Stimulated activated CD4-positive, alpha-beta T cell treated with anti-CD3 and anti-CD28 coated beads, Interleukin-4, amount 100 ng/mL, for 24 hours (primary cell): ENCODE results near the gene KRTAP10-10.
"Not testable (repeated sequence)": the region's sequence is repeated elsewhere in the genome, so short reads cannot be mapped to it uniquely, and the experiment has no call there.

ENCODE experiments used
- DNase-seq: peaks from one replicate; pipeline ENCODE4 v3.0.0-alpha.2; 2020

KRTAP10-10 gene

DNA sequence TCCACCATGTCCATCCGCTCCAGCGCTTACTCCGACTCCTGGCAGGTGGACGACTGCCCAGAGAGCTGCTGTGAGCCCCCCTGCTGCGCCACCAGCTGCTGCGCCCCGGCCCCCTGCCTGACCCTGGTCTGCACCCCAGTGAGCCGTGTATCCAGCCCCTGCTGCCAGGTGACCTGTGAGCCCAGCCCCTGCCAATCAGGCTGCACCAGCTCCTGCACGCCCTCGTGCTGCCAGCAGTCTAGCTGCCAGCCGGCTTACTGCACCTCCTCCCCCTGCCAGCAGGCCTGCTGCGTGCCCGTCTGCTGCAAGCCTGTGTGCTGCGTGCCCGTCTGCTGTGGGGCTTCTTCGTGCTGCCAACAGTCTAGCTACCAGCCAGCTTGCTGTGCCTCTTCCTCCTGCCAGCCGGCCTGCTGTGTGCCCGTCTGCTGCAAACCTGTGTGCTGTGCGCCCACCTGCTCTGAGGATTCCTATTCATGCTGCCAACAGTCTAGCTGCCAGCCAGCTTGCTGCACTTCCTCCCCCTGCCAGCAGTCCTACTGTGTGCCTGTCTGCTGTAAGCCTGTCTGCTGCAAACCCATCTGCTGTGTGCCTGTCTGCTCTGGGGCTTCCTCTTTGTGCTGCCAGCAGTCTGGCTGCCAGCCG lies 9.9 kb upstream of the KRTAP10-10 start:
- DNase-seq = not testable (repeated sequence)

DNA sequence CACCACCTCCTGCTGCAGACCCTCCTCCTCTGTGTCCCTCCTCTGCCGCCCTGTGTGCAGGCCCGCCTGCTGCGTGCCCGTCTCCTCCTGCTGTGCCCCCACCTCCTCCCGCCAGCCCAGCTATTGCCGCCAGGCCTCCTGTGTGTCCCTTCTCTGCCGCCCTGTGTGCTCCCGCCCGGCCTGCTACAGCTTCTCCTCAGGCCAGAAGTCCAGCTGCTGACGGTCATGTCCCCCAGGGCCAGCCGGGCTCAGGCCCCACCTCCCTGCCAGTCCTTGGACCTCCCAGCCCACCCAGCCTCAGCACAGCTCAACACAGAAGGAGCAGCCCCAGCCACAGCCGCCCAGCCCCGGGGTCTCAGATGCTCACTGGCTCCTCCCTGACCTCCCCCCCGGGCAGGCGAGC lies 9.3 kb upstream of the KRTAP10-10 start:
- not testable (repeated sequence) for DNase-seq

DNA sequence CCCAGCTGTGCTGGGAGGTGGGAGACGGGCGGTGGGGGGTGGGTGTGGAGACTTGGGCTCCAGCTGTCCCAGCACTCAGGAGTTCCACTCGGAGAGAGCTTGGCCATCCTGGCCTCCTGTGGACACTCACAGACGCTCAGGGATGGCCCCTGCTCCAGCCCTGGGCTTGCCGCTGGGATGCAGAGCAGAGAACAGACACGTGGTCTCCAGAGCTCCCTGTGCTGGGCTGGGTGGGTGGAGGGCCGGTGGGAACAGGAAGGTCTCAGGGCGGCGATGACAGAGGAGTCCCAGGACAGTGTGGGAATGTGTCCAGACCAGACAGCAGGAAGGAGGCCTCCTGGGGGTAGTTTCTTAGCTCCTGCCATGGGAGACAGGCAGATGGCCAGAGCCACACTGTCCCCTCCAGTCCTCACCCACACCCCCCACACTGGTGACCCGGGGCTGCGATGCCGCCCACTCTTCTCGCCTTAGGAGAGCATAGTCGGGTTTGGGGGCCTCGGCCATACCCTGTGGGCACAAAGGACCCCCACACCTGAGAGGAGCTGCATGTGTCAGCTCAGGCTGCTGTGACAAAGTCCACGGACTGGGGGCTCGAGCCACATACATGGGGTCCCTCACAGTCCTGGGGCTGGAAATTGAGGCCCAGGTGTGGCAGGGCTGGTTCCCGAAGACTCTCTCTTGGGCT lies 8.3 kb upstream of the KRTAP10-10 start:
- DNase-seq = no peak

DNA sequence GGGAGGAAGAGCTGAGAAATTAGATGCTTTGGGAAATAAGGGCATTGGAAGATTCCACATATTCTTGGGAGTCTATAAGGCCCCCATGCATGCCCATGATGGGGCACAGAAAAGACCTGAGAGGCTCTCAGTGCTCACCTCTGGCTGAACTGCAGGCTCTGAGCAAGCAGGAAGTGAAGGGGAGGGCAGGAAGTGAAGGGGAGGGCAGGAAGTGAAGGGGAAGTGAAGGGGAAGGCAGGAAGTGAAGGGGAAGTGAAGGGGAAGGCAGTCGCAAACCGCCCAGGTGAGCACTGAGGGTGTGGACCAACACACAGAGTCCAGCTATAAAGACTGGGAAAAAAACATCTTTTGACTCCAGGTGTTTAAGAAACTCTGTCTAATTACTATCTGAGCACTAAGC lies 6.7 kb upstream of the KRTAP10-10 start:
- DNase-seq = no peak

DNA sequence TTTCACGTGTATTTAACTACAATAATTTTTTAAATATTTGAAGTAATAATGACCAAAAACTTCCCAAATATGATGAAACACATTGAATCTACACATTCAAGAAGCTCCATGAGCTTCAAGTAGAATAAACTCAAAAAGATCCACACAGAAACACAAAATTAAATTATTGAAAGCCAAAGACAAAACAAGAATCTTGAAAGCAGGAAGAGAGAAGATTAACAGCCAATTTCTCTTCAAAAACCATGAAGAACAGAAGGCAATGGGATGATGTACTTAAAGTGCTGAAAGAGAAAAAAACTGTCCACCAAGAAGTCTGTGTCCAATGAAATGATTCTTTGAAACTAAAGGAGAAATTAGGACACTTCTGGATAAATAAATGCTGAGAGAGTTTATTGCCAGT lies 5.1 kb upstream of the KRTAP10-10 start:
- no peak for DNase-seq

DNA sequence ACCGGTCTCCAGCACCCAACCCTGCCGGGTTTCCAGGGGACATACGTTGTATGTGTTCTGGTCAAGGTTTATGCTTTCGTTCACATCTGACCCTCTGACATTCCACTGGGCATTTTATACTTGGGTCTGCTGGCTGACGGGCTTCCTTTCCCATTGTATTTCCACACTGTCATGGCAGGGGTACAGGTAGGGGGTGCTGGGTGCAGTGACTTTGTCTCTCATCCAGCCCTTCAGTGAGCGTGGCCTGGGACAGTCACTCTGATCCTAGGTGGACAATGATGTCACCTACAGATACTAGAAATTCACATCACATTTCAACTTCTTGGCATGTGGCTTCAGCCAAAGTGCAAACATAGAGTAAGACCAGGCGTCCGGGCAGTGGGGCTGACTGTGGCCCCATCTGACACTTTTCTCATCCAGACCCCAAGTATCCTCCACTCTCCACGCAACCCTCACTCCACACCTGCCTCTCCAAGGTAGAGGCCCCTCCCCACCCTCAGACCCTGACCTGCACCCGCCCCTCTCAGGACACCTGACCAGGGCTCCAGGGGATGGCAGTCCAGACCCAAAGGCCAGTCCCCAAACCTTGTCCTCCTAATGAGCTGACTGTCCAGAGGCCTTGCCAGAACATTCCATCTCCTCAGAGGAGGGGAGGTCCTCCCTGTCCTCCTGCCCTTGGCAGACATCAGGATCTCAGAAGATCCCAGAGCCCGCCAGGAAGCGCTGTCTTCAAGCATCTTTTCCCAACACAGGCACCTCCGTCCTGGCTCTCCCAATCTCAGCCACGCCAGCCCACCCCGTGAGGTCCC lies 743 bp upstream of the KRTAP10-10 start:
- DNase-seq = no peak

DNA sequence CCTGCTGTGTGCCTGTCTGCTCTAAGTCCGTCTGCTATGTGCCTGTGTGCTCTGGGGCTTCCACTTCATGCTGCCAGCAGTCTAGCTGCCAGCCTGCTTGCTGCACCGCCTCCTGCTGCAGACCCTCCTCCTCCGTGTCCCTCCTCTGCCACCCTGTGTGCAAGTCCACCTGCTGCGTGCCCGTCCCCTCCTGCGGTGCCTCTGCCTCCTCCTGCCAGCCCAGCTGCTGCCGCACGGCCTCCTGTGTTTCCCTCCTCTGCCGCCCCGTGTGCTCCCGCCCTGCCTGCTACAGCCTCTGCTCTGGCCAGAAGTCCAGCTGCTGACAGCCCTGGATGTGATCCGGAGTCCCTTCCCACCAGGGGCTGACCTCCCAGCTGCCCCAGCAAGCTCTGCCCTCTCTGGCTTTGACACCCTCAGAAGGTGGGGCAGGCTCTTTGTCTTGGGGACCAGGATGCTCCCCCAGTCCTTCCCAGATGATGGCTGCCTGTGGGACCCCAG lies 744 bp downstream of the KRTAP10-10 start:
- not testable (repeated sequence) for DNase-seq

DNA sequence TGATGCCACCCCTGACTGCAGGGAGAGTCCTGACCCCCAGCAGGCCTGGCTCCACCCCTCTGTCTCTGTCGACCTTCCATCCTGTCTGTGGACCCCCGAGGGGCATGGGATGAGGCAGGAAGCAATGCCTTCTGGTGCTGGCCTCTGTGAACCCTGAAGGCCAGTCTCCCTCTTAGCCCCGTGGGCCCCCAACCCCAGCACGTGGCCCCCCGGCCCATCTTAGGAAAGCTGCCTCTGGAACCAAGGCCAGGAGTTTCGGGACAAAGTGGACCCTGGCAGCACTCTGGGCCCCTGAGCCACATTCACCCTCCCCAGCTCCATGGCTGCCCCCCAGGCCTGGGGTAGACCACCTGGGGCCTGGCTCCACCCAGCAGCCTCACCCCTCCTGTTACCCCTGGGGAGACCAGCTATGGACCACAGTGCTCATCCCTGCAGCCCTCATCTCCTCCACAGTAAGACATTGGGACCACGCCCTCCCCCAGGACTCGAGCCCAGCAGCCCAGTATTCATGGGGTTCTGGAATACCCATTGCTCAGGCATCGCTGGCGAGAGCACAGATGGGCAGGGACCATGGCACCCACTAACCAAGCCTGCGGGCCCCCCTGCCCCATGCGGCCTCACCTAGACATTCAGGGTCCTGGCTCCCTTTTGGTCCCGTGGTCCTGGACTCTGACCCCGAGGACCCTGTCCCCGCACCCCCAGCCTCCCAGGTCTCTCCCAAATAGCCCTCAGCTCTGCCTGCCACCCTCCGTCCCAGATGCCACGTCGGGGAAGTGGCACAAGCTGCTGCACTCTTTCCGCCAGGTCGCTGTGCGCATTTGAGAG lies 1.6 kb downstream of the KRTAP10-10 start:
- DNase-seq = not testable (repeated sequence)

DNA sequence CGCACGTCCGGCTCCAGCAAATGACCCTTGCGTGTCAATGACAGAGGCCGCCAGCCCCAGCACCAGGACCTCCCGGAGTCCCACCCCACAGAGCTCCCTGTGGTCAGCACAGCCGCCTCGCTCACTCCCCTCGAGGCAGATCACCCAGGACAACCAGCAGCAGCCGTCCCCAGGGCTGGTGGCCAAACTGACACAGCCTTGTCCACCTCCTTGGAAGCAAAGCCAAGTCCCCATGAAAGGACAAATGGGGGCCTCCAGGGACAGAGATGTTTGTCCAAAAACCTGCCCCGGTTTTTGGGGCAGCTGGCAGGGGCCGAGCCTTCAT lies 2.1 kb downstream of the KRTAP10-10 start:
- DNase-seq = no peak

DNA sequence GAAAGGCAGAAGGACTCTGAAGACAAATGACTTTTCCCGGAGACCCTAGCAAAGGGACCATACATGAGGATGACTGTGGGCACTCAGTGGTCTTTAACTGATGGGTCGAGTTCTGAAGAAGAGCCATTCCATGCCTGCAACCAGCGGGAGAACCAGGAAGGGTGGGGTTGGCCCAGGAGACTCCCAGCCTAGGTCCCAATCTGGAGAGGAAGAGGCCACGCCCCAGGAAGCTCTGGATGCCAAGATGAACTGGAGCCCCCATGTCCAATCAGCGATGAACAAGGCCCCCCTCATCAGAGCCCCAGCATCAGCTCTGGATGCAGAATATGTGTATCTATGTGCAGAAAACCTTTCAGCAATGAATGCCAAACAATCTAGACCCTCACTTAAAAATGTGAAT lies 3.6 kb downstream of the KRTAP10-10 start:
- no peak for DNase-seq

DNA sequence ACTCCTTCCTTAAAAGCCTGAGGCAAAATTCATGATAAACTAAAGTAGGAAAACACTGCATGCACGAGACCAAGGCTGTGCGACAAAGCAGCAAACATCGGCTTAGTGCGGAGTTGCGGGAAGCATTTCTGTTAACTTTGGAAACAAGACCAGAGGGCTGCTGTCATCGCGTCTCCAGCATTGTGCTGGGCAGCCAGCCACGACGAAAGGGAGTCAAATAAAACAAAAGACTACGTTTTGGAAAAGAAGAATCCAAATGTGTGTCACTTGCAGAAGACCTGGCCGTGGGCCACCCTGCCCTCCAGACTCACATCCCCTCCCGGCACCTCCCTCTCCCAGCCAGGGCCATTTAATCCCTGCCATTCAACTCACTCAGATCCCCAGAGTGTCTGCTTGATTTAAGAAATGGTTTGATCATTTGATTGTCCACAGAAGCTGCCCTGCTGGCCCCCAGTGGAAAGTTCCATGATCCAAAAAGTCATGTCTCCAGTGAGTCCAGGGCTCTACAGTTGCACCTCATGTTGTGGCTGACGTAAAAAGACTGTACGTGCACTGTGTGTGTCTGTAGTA lies 6.7 kb downstream of the KRTAP10-10 start:
- DNase-seq = no peak

DNA sequence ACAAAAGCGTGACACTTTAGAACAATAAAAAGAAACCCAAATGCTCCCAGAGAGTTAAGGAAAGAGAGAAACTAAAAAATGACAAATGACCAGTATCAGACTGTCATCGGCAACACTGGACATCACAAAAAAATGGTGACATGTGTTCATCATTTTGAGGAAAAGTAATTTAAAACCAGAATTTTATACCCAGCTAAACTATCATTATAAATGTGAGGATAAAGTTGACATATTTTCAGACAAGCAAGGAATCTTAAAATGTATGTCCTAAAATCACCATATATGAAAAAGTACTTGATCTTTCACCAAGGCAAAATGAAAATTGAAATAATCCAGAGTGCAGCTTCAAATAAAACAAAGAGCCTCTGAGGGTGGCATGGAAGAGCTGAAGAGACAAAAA lies 7.7 kb downstream of the KRTAP10-10 start:
- no peak for DNase-seq

DNA sequence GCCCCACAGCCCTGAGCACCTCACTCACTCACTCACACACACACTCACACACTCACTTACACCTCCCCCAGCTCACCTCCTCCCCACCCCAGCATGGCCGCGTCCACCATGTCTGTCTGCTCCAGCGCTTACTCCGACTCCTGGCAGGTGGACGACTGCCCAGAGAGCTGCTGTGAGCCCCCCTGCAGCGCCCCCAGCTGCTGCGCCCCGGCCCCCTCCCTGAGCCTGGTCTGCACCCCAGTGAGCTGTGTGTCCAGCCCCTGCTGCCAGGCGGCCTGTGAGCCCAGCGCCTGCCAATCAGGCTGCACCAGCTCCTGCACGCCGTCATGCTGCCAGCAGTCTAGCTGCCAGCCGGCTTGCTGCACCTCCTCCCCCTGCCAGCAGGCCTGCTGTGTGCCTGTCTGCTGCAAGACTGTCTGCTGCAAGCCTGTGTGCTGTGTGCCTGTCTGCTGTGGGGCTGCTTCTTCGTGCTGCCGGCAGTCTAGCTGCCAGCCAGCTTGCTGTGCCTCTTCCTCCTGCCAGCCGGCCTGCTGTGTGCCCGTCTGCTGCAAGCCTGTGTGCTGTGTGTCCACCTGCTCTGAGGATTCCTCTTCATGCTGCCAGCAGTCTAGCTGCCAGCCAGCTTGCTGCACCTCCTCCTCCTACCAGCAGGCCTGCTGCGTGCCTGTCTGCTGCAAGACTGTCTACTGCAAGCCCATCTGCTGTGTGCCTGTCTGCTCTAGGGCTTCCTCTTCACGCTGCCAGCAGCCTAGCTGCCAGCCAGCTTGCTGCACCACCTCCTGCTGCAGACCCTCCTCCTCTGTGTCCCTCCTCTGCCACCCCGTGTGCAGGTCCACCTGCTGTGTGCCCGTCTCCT lies 9.4 kb downstream of the KRTAP10-10 start, which contains the start of gene KRTAP10-11:
KRTAP10-11 (plus strand) TSS at position 49 of the 856 bp plus-strand sequence; CDS start at position 94, 45 bp downstream.
- DNase-seq = not testable (repeated sequence)

DNA sequence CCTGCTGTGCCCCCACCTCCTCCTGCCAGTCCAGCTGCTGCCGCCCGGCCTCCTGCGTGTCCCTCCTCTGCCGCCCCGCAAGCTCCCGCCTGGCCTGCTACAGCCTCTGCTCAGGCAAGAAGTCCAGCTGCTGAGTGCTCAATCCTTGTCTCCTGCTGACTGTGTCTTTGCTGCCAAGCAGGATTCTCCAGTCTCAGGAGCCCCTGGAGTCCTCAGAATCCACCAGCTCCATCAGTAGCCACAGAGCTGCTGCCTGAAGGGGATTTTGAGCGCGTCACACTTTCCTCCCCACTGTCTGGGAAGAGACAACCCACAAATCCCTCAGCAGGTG lies 10.0 kb downstream of the KRTAP10-10 start:
- DNase-seq = no peak

DNA sequence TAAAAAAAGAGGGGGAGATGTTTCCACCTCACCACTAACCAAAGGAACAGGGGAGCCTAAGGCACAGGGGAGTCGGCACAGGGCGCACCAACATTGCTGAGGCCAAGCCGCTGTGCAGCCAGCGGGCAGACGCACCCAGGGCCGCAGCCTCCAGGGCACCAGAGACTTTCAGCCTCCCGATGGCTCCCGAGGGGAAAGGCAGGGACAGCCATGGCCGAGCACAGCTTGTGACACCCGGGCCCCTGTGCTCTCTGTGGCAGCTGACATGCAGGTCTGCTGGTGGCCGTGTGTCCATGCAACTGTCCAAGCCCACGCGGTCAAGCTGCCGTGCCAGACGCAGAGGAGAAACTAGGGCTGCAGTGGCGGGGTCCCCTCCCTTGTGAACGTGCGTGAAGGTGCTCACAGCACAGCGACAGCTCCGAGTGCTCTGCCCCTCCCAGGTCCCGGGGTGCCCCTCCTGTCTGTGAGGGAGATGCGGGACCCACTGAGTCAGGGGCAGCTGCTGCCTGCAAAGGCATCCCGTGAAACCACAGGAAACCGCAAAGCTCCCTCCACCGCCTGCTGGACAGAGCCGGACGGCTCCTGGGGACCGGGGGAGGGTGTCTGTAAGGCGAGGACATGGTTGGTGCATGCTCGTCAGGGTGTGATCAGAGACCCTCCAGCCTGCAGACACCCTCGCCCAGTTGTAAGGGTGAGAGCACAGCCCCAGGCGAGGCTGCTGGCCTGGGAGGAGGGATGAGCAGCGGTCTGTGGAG lies 11.6 kb downstream of the KRTAP10-10 start:
- no peak for DNase-seq

DNA sequence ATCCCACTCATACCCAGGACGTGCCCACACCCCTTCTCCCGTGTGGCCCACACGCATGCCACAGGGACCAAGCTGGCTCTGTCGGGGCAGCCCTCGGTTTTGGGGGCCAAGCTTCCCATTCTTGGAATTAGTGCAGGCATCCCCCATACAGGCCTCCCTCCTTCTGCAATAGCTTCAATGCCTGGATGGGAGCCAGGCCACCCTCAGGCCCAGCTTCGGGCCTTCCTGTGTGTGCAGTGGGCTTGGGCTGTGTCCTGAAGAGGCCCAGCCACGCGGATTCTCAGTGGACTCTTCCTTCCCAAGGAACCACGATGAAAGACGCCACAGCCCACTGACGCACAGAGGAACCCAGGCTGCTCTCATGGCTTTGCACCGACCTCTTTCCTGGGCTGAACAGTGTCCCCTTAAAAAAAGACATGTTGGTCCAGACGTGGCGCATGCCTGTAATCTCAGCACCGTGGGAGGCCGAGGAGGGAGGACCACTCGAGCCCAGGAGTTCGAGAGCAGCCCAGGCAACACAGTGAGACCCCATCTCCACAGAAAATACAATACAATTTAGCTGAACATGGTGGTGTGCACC lies 12.5 kb downstream of the KRTAP10-10 start:
- no peak for DNase-seq

DNA sequence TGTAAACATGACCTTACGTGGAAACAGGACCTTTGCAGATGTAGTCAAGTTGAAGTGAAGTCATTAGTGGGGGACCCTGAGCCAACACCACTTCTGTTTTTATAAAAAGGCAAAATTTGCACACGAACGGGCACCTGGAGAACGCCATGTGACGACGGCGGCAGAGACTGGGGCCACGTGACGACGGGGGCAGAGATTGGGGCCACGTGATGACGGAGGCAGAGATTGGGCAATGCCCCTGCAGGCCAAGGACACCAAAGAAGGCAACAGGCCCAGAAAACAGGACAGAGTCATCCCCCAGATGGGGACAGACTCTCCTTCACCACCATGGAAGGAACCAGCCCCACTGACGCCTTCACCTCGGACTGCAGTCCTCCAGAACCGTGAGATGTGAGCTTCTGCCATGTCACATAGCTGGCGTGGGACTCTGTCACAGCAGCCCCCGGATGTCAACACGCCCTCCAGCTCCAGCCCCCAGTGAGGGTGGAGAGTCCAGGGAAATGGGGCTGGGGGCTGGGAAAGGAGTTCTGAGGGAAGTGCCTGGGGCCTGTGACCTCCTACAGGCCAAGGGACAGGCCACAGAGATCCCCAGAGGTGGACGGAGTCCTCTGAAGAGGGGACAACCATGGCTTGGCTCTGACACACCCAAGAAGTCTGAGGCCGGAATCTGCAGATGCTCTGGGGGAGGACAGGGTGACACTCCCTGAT lies 13.3 kb downstream of the KRTAP10-10 start:
- DNase-seq = no peak

DNA sequence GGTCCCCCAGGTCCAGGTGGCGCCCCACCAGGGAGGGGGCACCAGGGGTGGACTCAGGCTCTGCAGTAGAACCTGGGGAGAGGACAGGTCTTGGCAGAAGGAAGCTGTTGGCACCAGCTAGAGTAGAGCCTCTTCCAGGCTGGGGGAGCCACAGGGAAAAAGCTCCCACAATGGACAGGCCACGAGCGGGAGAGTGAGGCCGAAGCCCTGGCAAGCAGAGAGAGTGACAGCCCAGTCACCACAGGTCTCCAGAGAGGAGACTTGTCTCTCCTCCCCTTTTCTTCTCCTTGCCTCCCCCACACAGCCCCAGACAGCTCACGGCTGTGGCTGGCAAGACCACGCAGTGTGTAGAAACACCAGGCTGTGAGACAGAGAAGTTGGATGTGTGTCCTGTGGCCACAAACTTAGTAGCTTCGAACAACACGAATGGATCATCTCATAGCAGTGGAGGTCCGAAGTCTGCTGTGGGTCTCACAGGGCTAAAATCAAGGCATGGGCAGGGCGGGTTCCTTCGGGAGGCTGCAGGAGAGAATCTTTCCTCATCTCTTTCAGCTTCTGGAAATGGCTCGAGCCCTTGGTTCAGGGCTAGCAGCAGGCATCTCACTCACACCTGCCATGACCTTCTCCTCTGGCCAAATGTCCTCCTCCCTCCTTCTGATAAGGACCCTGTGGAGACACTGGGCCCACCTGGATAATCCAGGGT lies 14.0 kb downstream of the KRTAP10-10 start:
- DNase-seq = no peak

DNA sequence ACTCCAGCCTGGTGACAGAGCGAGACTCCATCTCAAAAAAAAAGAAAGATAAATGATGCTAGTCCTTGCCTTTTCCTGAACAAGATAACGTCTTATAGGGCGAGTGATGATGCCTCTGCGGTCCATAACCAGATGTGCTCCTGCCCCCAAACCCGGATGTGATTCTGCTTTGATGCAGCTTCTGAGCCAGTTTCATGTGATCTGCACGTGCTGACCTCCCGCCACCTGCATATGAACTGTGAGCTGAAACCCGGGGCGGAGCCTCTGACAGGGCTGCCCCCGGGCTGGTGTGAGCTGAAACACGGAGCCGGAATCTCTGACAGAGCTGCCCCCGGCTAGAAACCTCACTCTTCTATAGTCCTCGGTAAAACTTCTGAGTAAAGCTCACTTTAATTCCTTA lies 16.0 kb downstream of the KRTAP10-10 start:
- DNase-seq = no peak
